AG04449 (cell line): Measurements from ENCODE around the gene SEMA3B.

Experiments
- CTCF ChIA-PET: fragments of 350-600 bp; formaldehyde crosslinking; extraction: SDS; loops from one replicate; lab custom pipeline; 2021; ENCODE audit warnings: antibody characterized with exemption; lab: Yijun Ruan, JAX
- POLR2A ChIA-PET: fragments of 400-600, 350-600 bp; formaldehyde crosslinking; extraction: SDS; loops from one replicate; lab custom pipeline; 2020; ENCODE audit warnings: antibody characterized with exemption, inconsistent platforms; lab: Yijun Ruan, JAX
- DNase-seq: peaks from one replicate; pipeline ENCODE4 v3.0.0-alpha.2; 2010; ENCODE audit warnings: low read depth, low spot score
- H3K4me3 ChIP-seq: 2 replicates; pipeline ENCODE4 v1.5.1; 2011; ENCODE audit warnings: low read depth, mild to moderate bottlenecking, control low read depth, low read length
- CTCF ChIP-seq: IDR thresholded peaks from one replicate; pipeline ENCODE4 v1.5.1; 2011; ENCODE audit warnings: mild to moderate bottlenecking, moderate library complexity, low read length, control low read depth, inconsistent platforms; ENCODE audit not compliant: insufficient read depth; ENCODE audit errors: missing control alignments

Gene SEMA3B

GRCh38 chr3:50297896-50298725, 29.2 kb downstream of the SEMA3B start:
- DNase-seq, result no peak
- CTCF ChIA-PET, result interaction anchor here (1.1 to 3.5 kb wide), 10 partner anchors 9 to 176 kb away, joined by 3 to 12 read pairs (median 6); partner anchors contain the start of gene HYAL2

GRCh38 chr3:50298836-50299637, 30.1 kb downstream of the SEMA3B start, which contains the start of the genes HYAL3 and NAA80:
Gene HYAL3, minus strand, starts transcription at chr3:50299405. Its CDS starts 3,803 bp downstream, at chr3:50295602.
Gene NAA80, minus strand, starts transcription at chr3:50299405. Its CDS starts 1,942 bp downstream, at chr3:50297463.
- peak; percentile 44 for TF ChIP-seq CTCF
- CTCF ChIA-PET, result interaction anchor here (1.0 to 3.5 kb wide), 16 partner anchors 10 to 177 kb away, joined by 3 to 12 read pairs (median 5); partner anchors contain the start of gene HYAL2
- DNase-seq, result peak; percentile 97
- POLR2A ChIA-PET, result interaction anchor here (0.5 to 1.6 kb wide), 6 partner anchors 11 to 268 kb away, joined by 3 to 6 read pairs (median 4); partner anchors contain the start of gene C3orf18
- H3K4me3 ChIP-seq, result peak within 1 kb of the TSS; percentile 96

More at GRCh38 chr3:50297896-50298725, 29.2 kb downstream of the SEMA3B start:
- peak; percentile 11 for TF ChIP-seq CTCF
- POLR2A ChIA-PET, result no interaction called here
- H3K4me3 ChIP-seq, result peak overlapping the region; percentile 96

DNA sequence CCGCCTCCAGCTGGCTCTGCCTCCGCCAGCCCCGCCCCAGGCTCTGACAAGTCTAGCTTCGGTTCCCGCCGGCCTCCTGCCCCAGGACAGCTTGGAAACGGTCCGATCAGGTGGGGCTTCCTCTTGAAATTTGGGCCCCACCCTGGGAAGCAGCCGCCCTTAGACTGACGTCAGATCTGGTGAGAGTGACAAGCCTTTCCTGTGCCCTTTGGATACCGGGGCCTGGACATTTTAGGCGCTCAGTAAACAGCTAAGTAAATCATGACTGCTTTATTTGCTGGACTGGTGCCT, 30.6 kb downstream of the SEMA3B start:
- peak overlapping the region; percentile 62 for H3K4me3 ChIP-seq
- ChIA-PET CTCF (interaction anchor here (1.0 to 3.5 kb wide), 13 partner anchors 10 to 177 kb away, joined by 3 to 12 read pairs (median 6); partner anchors contain the start of gene HYAL2), POLR2A (interaction anchor here (0.5 to 1.6 kb wide), 5 partner anchors 11 to 53 kb away, joined by 3 to 6 read pairs (median 5); no protein-coding TSS in a partner anchor)
- no peak for TF ChIP-seq CTCF
- no peak for DNase-seq

DNA sequence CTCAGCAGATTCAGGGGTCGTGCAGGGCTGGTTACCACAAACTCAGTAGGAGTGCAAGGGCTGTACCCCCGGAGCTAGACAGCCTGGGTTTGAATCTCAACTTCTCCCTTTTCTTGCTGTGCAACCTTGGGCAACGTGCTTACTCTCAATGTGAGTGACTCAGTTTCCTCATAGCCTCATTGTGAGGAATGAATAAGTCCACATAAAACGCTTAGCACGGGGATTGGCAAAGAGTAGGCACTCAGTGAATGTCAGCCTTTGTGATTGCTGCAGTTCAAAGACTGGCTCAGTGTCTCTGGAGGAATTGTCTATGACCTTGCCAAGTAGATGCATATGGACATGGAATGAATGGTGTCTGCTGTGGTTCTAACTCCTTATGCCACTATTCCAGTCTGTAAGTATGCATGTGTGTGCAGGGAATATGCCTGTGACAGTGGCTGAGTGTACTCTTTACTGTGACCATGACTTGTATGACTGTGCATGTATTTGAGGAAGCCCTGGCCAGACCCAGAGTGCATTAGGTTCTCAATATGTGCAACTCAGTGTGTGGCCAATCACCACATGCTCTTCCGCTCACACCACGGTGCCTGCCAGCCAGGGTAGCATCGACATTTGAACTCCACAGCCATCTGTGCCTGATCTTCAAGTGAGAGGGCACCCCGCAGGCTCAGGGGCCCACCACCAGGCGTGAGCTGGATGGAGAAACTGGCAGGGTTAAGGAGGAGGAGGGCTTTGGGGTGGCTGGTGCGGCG, 31.2 kb downstream of the SEMA3B start:
- H3K4me3 ChIP-seq, result peak overlapping the region; percentile 62
- CTCF ChIA-PET, result interaction anchor here (1.0 to 3.5 kb wide), 11 partner anchors 14 to 106 kb away, joined by 3 to 12 read pairs (median 6); partner anchors contain the start of gene HYAL2
- POLR2A ChIA-PET, result interaction anchor here (0.5 to 1.6 kb wide), 5 partner anchors 10 to 54 kb away, joined by 3 to 6 read pairs (median 5); no protein-coding TSS in a partner anchor
- no peak for TF ChIP-seq CTCF
- no peak for DNase-seq

DNA sequence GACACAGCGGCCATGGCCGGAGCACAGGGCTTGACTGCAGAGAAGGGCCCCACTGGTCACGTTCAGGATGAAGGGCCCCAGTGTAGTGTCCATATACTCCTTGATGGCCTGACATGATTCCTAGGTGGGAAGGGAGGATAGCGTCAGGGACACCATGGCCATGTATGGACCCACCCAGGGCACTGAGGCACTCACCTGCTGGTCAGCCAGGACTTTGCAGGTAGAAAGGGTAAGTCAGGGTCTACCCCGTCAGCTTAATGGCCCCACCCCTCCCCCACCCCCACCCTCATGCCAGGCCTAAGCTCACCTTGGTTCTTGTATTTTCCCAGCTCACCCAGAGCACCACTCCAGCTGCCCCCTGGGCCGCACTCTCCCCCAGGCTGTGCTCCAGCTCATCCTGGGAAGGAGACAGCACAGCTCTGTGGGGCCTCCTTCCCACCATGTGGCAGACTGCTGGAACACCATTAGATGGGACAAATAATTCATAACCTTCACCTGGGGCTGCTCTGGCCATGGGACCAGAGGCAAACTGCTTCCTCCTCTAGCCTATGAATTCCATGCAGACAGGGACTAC, 31.8 kb downstream of the SEMA3B start:
- CTCF ChIA-PET, result no interaction called here
- no peak for TF ChIP-seq CTCF
- POLR2A ChIA-PET, result no interaction called here
- H3K4me3 ChIP-seq, result no peak overlapping the region
- no peak for DNase-seq
